HG03354 (cell line): ENCODE measurements around the gene DUOXA1.
"Not testable (repeated sequence)": the region's sequence is repeated elsewhere in the genome, so short reads cannot be mapped to it uniquely, and the experiment has no call there.

Experiments used
- ATAC-seq: cut with Tn5 transposase; IDR thresholded peaks from one replicate; pipeline ENCODE4 v1.9.1; 2021; ENCODE audit warnings: mild to moderate bottlenecking; ENCODE audit not compliant: unreplicated experiment, poor library complexity, severe bottlenecking

DUOXA1 gene

GRCh38 chr15:45115312-45115820 is 14.3 kb downstream of the DUOXA1 start:
- ATAC-seq: no peak

GRCh38 chr15:45114751-45115085 is 15.0 kb downstream of the DUOXA1 start:
- no peak for ATAC-seq

GRCh38 chr15:45114076-45114750 is 15.5 kb downstream of the DUOXA1 start, which contains the start of the genes DUOX2 and DUOXA2:
Gene DUOX2 (minus strand): TSS chr15:45114172. CDS start chr15:45113411, 761 bp downstream.
Gene DUOXA2 (plus strand): TSS chr15:45114326. CDS start chr15:45114606, 280 bp downstream.
- no peak for ATAC-seq

GRCh38 chr15:45113380-45113990 is 16.2 kb downstream of the DUOXA1 start:
- ATAC-seq: no peak

- no peak for ATAC-seq
Observed at GRCh38 chr15:45112591-45113379, 16.9 kb downstream of the DUOXA1 start.

GRCh38 chr15:45112143-45112590 is 17.5 kb downstream of the DUOXA1 start:
- no peak for ATAC-seq

- no peak for ATAC-seq
Observed at GRCh38 chr15:45111390-45112142, 18.1 kb downstream of the DUOXA1 start.

- no peak for ATAC-seq
Observed at GRCh38 chr15:45110256-45110820, 19.3 kb downstream of the DUOXA1 start.

- no peak for ATAC-seq
Observed at GRCh38 chr15:45107941-45108630, 21.6 kb downstream of the DUOXA1 start.

GRCh38 chr15:45106002-45106790 is 23.5 kb downstream of the DUOXA1 start:
- ATAC-seq: no peak

GRCh38 chr15:45105586-45105985 is 24.1 kb downstream of the DUOXA1 start:
- no peak for ATAC-seq

GRCh38 chr15:45104170-45104569 is 25.5 kb downstream of the DUOXA1 start:
- not testable (repeated sequence) for ATAC-seq

GRCh38 chr15:45102226-45102625 is 27.5 kb downstream of the DUOXA1 start:
- no peak for ATAC-seq

GRCh38 chr15:45101749-45102148 is 27.9 kb downstream of the DUOXA1 start:
- ATAC-seq: no peak

GRCh38 chr15:45100884-45101625 is 28.6 kb downstream of the DUOXA1 start:
- ATAC-seq: no peak

- ATAC-seq: no peak
Observed at GRCh38 chr15:45099549-45100165, 30.0 kb downstream of the DUOXA1 start.

- no peak for ATAC-seq
Observed at GRCh38 chr15:45097466-45097865, 32.2 kb downstream of the DUOXA1 start.
